ENCODE data around the gene SLC50A1.
"Not testable (repeated sequence)": the region's sequence is repeated elsewhere in the genome, so short reads cannot be mapped to it uniquely, and the experiment has no call there.

The SLC50A1 gene

DNA sequence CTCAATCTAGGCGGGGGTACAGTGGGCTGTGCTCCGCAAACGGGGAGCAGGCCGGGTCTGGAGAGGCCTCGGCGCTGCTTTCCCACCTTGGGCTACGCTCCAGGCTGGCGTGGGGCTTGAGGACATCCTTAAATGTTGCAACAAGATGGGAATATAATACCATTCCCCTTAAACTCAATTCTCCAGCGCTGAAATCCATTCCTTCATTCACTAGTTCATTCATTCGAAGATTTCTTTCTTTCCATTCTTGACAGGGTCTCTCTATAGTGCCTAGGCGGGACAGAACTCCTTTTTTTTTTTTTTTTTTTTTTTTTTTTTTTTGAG, 4.9 kb downstream of the SLC50A1 start:
- peak overlapping the region; percentile 85 for H3K4me2 ChIP-seq (ENCODE audit: low read length)
- H3K4me1 ChIP-seq (ENCODE audit: control insufficient read depth, insufficient read depth, low read length): peaks cover 15% of the 10 kb centered on the region
- H3K4me3 ChIP-seq (ENCODE audit: low read length): peak overlapping the region; percentile 88
- peaks cover 4% of the 10 kb centered on the region for H3K36me3 ChIP-seq (ENCODE audit: insufficient read depth, low read length)
- H3K27me3 ChIP-seq (ENCODE audit: control insufficient read depth, insufficient read depth, low read length): peaks cover 14% of the 10 kb centered on the region
- no peaks in the 10 kb centered on the region for H3K9me3 ChIP-seq (replicated peaks; ENCODE audit: low read length)
- H3K9ac ChIP-seq (ENCODE audit: low read depth, low read length): peak overlapping the region; percentile 88

DNA sequence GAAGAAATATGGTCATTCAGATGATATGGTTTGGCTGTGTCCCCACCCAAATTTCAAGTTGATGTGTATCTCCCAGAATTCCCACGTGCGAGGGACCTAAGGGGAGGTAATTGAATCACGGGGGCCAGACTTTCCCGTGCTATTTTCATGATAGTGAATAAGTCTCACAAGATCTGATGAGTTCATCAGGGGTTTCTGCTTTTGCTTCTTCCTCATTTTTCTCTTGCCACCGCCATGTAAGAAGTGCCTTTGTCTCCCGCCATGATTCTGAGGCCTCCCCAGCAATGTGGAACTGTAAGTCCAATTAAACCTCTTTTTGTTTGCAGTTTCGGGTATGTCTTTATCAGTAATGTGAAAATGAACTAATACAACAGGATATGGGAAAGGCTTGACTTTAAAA, 6.1 kb downstream of the SLC50A1 start:
- H3K9ac ChIP-seq (ENCODE audit: low read depth, low read length): no peak overlapping the region
- no peaks in the 10 kb centered on the region for H3K9me3 ChIP-seq (replicated peaks; ENCODE audit: low read length)
- H3K4me2 ChIP-seq (ENCODE audit: low read length): no peak overlapping the region
- no peak overlapping the region for H3K4me3 ChIP-seq (ENCODE audit: low read length)
- H3K27me3 ChIP-seq (ENCODE audit: control insufficient read depth, insufficient read depth, low read length): peaks cover 21% of the 10 kb centered on the region
- peaks cover 13% of the 10 kb centered on the region for H3K4me1 ChIP-seq (ENCODE audit: control insufficient read depth, insufficient read depth, low read length)
- H3K36me3 ChIP-seq (ENCODE audit: insufficient read depth, low read length): peaks cover 4% of the 10 kb centered on the region

DNA sequence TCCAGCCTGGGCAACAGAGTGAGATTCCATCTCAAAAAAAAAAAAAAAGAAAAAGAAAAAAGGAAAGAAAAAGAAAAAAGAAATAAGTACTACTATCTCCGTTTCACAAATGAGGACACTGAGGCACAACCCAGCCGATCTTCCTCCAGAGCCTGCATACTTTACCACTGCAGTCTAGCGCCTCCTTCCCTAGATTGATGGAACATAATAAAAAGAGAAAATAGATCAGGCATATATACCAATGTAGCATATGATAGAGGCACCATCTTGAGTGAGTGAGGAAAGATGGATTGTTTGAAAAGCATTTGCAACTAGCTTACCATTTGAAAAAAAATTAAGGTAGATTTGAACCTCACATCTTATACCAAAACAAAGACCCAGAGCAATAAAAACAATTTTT, 9.8 kb downstream of the SLC50A1 start:
- Histone ChIP-seq H3K4me1 (ENCODE audit: control insufficient read depth, insufficient read depth, low read length) (no peaks in the 10 kb centered on the region), H3K9ac (ENCODE audit: low read depth, low read length) (no peak overlapping the region), H3K4me2 (ENCODE audit: low read length) (no peak overlapping the region), H3K4me3 (ENCODE audit: low read length) (no peak overlapping the region), H3K9me3 (replicated peaks; ENCODE audit: low read length) (no peaks in the 10 kb centered on the region), H3K27me3 (ENCODE audit: control insufficient read depth, insufficient read depth, low read length) (peaks cover 36% of the 10 kb centered on the region), H3K36me3 (ENCODE audit: insufficient read depth, low read length) (no peaks in the 10 kb centered on the region)

DNA sequence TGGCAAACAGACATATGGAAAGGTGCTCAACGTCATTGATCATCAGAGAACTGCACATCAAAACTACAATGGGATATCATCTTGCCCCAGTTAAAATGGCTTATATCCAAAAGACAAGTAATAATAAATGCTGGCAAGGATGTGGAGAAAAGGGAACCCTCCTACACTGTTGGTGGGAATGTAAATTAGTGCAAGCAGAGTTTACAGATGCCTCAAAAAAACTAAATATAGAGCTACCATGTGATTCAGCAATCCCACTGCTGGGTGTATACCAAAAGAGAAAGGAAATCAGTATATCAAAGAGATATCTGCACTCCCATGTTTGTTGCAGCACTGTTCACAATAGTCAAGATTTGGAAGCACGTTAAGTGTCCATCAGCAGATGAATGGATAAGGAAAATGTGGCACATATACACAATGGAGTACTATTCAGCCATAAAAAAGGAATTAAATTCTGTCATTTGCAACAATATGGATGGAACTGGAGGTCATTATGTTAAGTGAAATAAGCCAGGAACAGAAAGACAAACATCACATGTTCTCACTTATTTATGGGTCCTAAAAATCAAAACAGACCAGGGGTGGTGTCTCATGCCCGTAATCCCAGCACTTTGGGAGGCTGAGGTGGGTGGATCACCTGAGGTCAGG, 20.5 kb downstream of the SLC50A1 start:
- peaks cover 21% of the 10 kb centered on the region for H3K27me3 ChIP-seq (ENCODE audit: control insufficient read depth, insufficient read depth, low read length)
- H3K36me3 ChIP-seq (ENCODE audit: insufficient read depth, low read length); H3K4me2 ChIP-seq (ENCODE audit: low read length); H3K9me3 ChIP-seq (replicated peaks; ENCODE audit: low read length); H3K4me3 ChIP-seq (ENCODE audit: low read length); H3K9ac ChIP-seq (ENCODE audit: low read depth, low read length); H3K4me1 ChIP-seq (ENCODE audit: control insufficient read depth, insufficient read depth, low read length): not testable (repeated sequence)

DNA sequence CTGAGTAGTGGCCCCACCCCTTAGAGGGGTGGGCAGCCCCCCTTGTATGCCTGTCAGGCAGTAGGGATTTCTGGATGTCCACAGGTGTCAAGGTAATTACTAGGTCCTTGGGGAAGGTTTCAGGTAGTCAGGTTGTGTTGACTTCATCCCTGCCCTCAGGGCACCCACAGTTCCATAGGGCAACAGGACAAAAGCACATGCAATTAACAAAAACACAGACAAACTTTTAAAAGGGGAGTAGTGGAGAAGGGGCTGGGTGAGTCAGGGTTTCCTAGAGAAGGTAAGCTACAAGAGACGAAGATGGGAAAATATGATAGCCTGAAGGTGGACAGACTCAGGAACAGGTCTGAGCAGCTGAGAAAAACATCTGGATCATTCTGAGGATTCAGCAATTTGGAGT, 23.3 kb downstream of the SLC50A1 start:
- H3K4me2 ChIP-seq (ENCODE audit: low read length): no peak overlapping the region
- H3K27me3 ChIP-seq (ENCODE audit: control insufficient read depth, insufficient read depth, low read length): peaks cover 18% of the 10 kb centered on the region
- H3K4me3 ChIP-seq (ENCODE audit: low read length): no peak overlapping the region
- no peaks in the 10 kb centered on the region for H3K4me1 ChIP-seq (ENCODE audit: control insufficient read depth, insufficient read depth, low read length)
- no peaks in the 10 kb centered on the region for H3K9me3 ChIP-seq (replicated peaks; ENCODE audit: low read length)
- no peak overlapping the region for H3K9ac ChIP-seq (ENCODE audit: low read depth, low read length)
- H3K36me3 ChIP-seq (ENCODE audit: insufficient read depth, low read length): no peaks in the 10 kb centered on the region

DNA sequence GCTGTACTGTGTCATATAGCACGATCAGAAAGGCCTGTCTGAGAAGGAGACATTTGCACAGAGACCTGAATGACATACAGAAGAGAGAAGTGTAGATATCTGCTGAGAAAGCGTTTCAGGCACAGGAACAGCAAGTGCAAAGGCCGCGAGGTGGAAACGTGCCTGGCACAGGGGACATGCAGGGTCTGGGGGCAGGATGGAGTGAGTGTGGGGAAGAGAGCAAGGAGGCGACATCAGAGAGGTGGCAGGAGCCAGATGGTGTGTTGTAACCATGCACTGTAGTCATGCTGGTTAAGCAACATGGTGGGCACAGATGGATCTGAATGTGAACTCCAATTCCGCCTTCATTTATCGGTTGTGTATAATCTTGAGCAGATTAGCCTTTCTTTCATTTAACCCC, 24.5 kb downstream of the SLC50A1 start:
- peaks cover 18% of the 10 kb centered on the region for H3K27me3 ChIP-seq (ENCODE audit: control insufficient read depth, insufficient read depth, low read length)
- no peak overlapping the region for H3K4me2 ChIP-seq (ENCODE audit: low read length)
- H3K36me3 ChIP-seq (ENCODE audit: insufficient read depth, low read length): no peaks in the 10 kb centered on the region
- H3K4me1 ChIP-seq (ENCODE audit: control insufficient read depth, insufficient read depth, low read length): no peaks in the 10 kb centered on the region
- no peak overlapping the region for H3K4me3 ChIP-seq (ENCODE audit: low read length)
- no peak overlapping the region for H3K9ac ChIP-seq (ENCODE audit: low read depth, low read length)
- no peaks in the 10 kb centered on the region for H3K9me3 ChIP-seq (replicated peaks; ENCODE audit: low read length)

DNA sequence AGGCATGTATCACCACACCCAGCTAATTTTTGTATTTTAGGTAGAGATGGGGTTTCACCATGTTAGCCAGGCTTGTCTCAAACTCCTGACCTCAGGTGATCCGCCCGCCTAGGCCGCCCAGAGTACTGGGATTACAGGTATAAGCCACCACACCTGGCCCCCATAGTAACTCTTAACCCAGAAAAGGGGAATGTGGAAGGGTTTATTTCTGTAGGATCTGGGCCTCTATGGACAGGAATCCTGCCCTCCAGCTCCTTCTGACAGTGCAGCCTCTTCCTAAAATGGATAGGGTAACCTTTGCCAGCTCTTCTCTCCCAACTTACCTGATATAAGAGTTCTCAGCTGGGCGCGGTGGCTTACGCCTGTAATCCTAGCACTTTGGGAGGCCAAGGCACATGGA, 27.0 kb downstream of the SLC50A1 start:
- H3K9ac ChIP-seq (ENCODE audit: low read depth, low read length); H3K4me3 ChIP-seq (ENCODE audit: low read length); H3K4me2 ChIP-seq (ENCODE audit: low read length); H3K36me3 ChIP-seq (ENCODE audit: insufficient read depth, low read length); H3K9me3 ChIP-seq (replicated peaks; ENCODE audit: low read length); H3K4me1 ChIP-seq (ENCODE audit: control insufficient read depth, insufficient read depth, low read length): not testable (repeated sequence)
- peaks cover 19% of the 10 kb centered on the region for H3K27me3 ChIP-seq (ENCODE audit: control insufficient read depth, insufficient read depth, low read length)

DNA sequence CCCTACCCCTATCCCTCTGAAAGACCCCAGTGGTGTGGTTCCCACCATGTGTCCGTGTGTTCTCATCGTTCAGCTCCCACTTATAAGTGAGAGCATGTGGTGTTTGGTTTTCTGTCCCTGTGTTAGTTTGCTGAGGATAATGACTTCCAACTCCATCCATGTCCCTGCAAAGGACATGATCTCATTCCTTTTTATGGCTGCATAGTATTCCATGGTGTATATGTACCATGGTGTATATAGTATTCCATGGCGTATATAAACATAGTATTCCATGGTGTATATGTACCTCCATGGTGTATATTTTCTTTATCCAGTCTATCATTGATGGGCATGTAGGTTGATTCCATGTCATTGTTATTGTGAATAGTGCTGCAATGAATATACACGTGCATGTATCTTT, 28.1 kb downstream of the SLC50A1 start:
- not testable (repeated sequence) for H3K4me1 ChIP-seq (ENCODE audit: control insufficient read depth, insufficient read depth, low read length); H3K4me3 ChIP-seq (ENCODE audit: low read length); H3K36me3 ChIP-seq (ENCODE audit: insufficient read depth, low read length); H3K4me2 ChIP-seq (ENCODE audit: low read length); H3K9me3 ChIP-seq (replicated peaks; ENCODE audit: low read length); H3K9ac ChIP-seq (ENCODE audit: low read depth, low read length)
- peaks cover 19% of the 10 kb centered on the region for H3K27me3 ChIP-seq (ENCODE audit: control insufficient read depth, insufficient read depth, low read length)

DNA sequence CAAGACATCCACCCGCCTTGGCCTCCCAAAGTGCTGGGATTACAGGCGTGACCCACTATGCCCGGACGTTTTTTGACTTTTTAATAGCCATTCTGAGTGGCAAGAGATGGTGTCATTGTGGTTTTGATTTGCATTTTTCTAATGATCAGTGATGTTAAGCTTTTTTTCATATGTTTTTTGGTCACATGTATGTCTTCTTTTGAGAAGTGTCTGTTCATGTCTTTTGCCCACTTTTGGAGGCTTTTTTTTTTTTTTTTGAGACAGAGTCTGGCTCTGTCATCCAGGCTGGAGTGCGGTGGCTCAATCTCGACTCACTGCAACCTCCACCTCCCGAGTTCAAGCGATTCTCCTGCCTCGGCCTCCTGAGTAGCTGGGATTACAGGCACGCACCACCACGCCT, 29.0 kb downstream of the SLC50A1 start:
- not testable (repeated sequence) for H3K9me3 ChIP-seq (replicated peaks; ENCODE audit: low read length); H3K4me1 ChIP-seq (ENCODE audit: control insufficient read depth, insufficient read depth, low read length); H3K9ac ChIP-seq (ENCODE audit: low read depth, low read length); H3K4me2 ChIP-seq (ENCODE audit: low read length); H3K4me3 ChIP-seq (ENCODE audit: low read length)
- peaks cover 12% of the 10 kb centered on the region for H3K36me3 ChIP-seq (ENCODE audit: insufficient read depth, low read length)
- H3K27me3 ChIP-seq (ENCODE audit: control insufficient read depth, insufficient read depth, low read length): peaks cover 16% of the 10 kb centered on the region

DNA sequence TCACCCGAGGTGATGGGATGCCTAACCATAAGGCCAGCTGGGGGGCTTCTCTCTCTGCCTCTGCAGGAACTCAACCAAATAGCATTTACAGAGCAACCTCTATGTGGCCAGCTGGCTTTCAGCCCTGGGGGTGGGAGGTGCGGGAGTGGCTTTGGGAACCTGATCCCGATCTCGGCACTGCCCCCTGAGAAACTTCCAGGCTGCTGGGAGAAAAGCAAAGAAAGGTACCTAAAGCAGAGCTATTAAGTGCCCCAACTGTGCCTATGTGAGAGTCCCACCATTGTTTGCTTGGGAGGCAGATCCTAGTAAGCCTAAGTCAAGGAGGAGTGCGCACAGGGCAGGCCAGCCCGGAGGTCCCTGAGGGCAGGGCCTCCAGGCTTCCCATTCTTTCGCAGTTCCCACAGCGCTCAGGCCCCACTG, 30.4 kb downstream of the SLC50A1 start:
- Histone ChIP-seq H3K9ac (ENCODE audit: low read depth, low read length) (no peak overlapping the region), H3K4me1 (ENCODE audit: control insufficient read depth, insufficient read depth, low read length) (peaks cover 4% of the 10 kb centered on the region), H3K4me2 (ENCODE audit: low read length) (no peak overlapping the region), H3K4me3 (ENCODE audit: low read length) (no peak overlapping the region), H3K9me3 (replicated peaks; ENCODE audit: low read length) (no peaks in the 10 kb centered on the region), H3K27me3 (ENCODE audit: control insufficient read depth, insufficient read depth, low read length) (peaks cover 12% of the 10 kb centered on the region), H3K36me3 (ENCODE audit: insufficient read depth, low read length) (peaks cover 19% of the 10 kb centered on the region)

DNA sequence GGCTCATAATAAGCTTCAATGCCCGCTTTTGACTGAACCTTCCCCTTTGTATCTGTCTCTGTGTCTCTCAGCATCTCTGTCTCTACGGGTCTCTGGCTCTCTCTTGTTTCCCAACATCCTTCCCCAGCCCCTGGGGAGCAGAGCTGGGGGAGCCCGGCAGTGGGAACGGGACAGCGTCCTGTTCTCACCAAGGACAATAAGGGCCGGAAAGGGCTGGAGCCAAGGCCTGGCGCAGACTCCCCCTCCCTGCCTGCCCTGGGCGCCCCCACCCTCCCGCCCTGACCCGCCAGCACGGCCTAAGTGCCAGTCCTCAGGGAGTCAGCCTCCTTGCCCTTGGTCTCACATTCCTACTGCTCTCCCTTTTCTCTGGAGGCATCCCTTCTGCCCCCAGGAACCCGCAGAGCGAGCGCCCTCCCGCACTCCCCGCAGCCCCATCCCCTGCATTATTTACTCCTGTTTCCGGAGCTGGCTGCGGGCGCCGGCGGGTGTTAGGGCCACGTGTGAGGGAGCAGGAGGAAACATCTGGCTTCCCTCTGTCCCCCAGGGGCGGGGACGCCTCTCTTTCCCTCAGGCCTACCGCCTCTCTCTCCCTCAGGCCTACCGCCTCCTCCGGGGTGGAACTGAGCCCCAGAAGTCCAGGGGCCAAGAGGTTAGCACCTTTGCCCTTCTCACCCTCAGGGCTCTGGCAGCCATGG, 31.0 kb downstream of the SLC50A1 start:
- H3K4me3 ChIP-seq (ENCODE audit: low read length): no peak overlapping the region
- no peak overlapping the region for H3K9ac ChIP-seq (ENCODE audit: low read depth, low read length)
- H3K36me3 ChIP-seq (ENCODE audit: insufficient read depth, low read length): peaks cover 19% of the 10 kb centered on the region
- no peaks in the 10 kb centered on the region for H3K9me3 ChIP-seq (replicated peaks; ENCODE audit: low read length)
- peaks cover 4% of the 10 kb centered on the region for H3K4me1 ChIP-seq (ENCODE audit: control insufficient read depth, insufficient read depth, low read length)
- H3K4me2 ChIP-seq (ENCODE audit: low read length): no peak overlapping the region
- H3K27me3 ChIP-seq (ENCODE audit: control insufficient read depth, insufficient read depth, low read length): peaks cover 12% of the 10 kb centered on the region

All from skeletal muscle satellite cell (primary cell).